PFSK-1 (cell line): ENCODE data around the gene SFTPB.

ENCODE experiments used
- POLR2AphosphoS5 ChIP-seq: IDR thresholded peaks from 2 replicates; pipeline ENCODE4 v1.6.1; 2012; ENCODE audit warnings: low read depth, mild to moderate bottlenecking, control low read depth, low read length, moderate library complexity
- TF ChIP-seq, protein P1 (sequence below), 2 experiments: IDR thresholded peaks; 2 replicates each; pipeline versions ENCODE4 v1.6.1 to v1.8.0; 2011 to 2012; ENCODE audit warnings: low read depth in 2 of 2, low read length in 2 of 2, control low read depth in 1 of 2, inconsistent platforms in 1 of 2, mild to moderate bottlenecking in 1 of 2, moderate library complexity in 1 of 2; ENCODE audit not compliant: insufficient read depth in 1 of 2

DNA sequence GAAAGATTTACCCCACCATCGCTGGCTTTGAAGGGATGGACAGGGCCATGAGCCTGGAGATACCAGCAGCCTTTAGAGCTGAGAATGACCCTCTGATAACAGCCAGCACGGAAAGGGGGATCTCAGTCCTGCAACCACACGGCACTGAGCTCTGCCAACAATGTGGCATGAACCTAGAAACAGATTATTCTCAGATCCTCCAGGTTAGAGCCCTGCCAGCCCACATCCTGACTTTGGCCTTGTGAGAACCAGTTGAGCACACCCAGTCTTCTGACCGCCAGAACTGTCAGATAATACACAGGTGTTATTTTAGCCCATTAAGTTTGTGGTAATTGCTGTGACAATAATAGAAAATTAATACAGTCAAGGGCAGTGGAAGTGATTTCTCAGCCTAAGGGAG lies 16.8 kb upstream of the SFTPB start:
- TF ChIP-seq, protein P1, sequence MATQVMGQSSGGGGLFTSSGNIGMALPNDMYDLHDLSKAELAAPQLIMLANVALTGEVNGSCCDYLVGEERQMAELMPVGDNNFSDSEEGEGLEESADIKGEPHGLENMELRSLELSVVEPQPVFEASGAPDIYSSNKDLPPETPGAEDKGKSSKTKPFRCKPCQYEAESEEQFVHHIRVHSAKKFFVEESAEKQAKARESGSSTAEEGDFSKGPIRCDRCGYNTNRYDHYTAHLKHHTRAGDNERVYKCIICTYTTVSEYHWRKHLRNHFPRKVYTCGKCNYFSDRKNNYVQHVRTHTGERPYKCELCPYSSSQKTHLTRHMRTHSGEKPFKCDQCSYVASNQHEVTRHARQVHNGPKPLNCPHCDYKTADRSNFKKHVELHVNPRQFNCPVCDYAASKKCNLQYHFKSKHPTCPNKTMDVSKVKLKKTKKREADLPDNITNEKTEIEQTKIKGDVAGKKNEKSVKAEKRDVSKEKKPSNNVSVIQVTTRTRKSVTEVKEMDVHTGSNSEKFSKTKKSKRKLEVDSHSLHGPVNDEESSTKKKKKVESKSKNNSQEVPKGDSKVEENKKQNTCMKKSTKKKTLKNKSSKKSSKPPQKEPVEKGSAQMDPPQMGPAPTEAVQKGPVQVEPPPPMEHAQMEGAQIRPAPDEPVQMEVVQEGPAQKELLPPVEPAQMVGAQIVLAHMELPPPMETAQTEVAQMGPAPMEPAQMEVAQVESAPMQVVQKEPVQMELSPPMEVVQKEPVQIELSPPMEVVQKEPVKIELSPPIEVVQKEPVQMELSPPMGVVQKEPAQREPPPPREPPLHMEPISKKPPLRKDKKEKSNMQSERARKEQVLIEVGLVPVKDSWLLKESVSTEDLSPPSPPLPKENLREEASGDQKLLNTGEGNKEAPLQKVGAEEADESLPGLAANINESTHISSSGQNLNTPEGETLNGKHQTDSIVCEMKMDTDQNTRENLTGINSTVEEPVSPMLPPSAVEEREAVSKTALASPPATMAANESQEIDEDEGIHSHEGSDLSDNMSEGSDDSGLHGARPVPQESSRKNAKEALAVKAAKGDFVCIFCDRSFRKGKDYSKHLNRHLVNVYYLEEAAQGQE (IDR thresholded peaks at IDR 0.05; ENCODE audit: insufficient read depth in 1 of 2, low read depth in 2 of 2, low read length in 2 of 2) = no peak
- no peak for TF ChIP-seq POLR2AphosphoS5
